ENCODE data around the gene TKTL2.
"Not testable (repeated sequence)": the region's sequence is repeated elsewhere in the genome, so short reads cannot be mapped to it uniquely, and the experiment has no call there.

Gene TKTL2

GRCh38 chr4:163447023-163447422 is 26.5 kb downstream of the TKTL2 start:
- DNase-seq (ENCODE audit: low spot score), result not testable (repeated sequence)

GRCh38 chr4:163440040-163440439 is 33.5 kb downstream of the TKTL2 start:
- DNase-seq (ENCODE audit: low spot score), result no peak
